Chondrocyte (in vitro differentiated cells): ENCODE measurements around the gene LYPLAL1. TPM values are rescaled to one million over a fixed set of nuclear protein-coding genes. Genes with fewer than 3 reads are reported as not detected.

Source experiments
- DNase-seq: peaks from one replicate; pipeline ENCODE4 v3.0.0; 2021; ENCODE audit warnings: mixed read lengths, low spot score
- H3K27ac Mint-ChIP-seq: one replicate; pipeline ENCODE4 v1.8.0; 2021; ENCODE audit warnings: mild to moderate bottlenecking, moderate library complexity, mixed read lengths; ENCODE audit not compliant: unreplicated experiment
- H3K27me3 Mint-ChIP-seq: 2 replicates; pipeline ENCODE4 v1.8.0; 2021; ENCODE audit warnings: low read depth, mixed read lengths
- H3K36me3 Mint-ChIP-seq: 2 replicates; pipeline ENCODE4 v1.8.0; 2021; ENCODE audit warnings: low read depth, mixed read lengths
- H3K4me1 Mint-ChIP-seq: 2 replicates; pipeline ENCODE4 v1.8.0; 2021; ENCODE audit warnings: low read depth, mild to moderate bottlenecking, mixed read lengths
- H3K4me3 Mint-ChIP-seq: one replicate; pipeline ENCODE4 v1.8.0; 2021; ENCODE audit warnings: mild to moderate bottlenecking, moderate library complexity, mixed read lengths; ENCODE audit not compliant: unreplicated experiment
- H3K9me3 Mint-ChIP-seq: 2 replicates; pipeline ENCODE4 v1.8.0; 2021; ENCODE audit warnings: low read depth, mixed read lengths
- CTCF ChIP-seq: fragments of 200-600 bp; sonication (generic); IDR thresholded peaks from 2 replicates; pipeline ENCODE4 v1.5.0; 2021; ENCODE audit warnings: antibody characterized with exemption, mild to moderate bottlenecking, moderate library complexity
- total RNA-seq: library from RNA; stranded (reverse); gene quantifications from 3 replicates; pipeline ENCODE4 v1.2.1, GENCODE V29; 2021

Gene LYPLAL1
- total RNA-seq, 1 donor from 2014 or later = 17.9 TPM

DNA sequence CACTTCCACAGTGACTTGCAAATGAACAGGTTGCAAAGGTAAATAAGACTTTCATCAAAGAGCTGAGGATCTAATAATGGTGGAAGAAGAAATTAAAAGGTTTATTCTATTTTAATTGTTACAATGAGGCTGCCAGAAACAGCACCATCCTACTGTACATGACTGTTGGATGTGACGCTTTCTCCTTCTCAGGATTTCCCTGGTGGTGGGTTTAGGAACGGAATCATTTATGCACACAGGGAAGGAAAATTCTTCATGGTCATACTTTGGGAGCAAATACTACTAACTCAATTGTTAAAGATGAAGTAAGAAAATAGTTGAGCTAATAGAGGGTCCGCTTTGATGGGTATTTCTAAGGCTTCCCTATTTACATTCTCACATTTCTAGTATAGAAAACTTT is 22.2 kb upstream of the LYPLAL1 start:
- DNase-seq = no peak
- H3K9me3 Mint-ChIP-seq = no peaks in the 10 kb centered on the region
- no peaks in the 10 kb centered on the region for H3K36me3 Mint-ChIP-seq
- peaks cover 7% of the 10 kb centered on the region for H3K4me1 Mint-ChIP-seq
- no peak overlapping the region for H3K27ac Mint-ChIP-seq
- TF ChIP-seq CTCF = peak; percentile 15
- no peak overlapping the region for H3K4me3 Mint-ChIP-seq
- no peaks in the 10 kb centered on the region for H3K27me3 Mint-ChIP-seq

GRCh38 chr1:219152751-219153150 is 20.9 kb upstream of the LYPLAL1 start:
- Mint-ChIP-seq H3K36me3 (no peaks in the 10 kb centered on the region), H3K4me3 (no peak overlapping the region), H3K27ac (no peak overlapping the region), H3K9me3 (no peaks in the 10 kb centered on the region), H3K4me1 (peaks cover 7% of the 10 kb centered on the region), H3K27me3 (no peaks in the 10 kb centered on the region)
- DNase-seq = no peak
- TF ChIP-seq CTCF = no peak

- Mint-ChIP-seq H3K27ac (no peak overlapping the region), H3K36me3 (no peaks in the 10 kb centered on the region), H3K27me3 (no peaks in the 10 kb centered on the region), H3K4me3 (no peak overlapping the region), H3K9me3 (no peaks in the 10 kb centered on the region), H3K4me1 (peaks cover 7% of the 10 kb centered on the region)
- no peak for TF ChIP-seq CTCF
- DNase-seq = no peak
Observed at GRCh38 chr1:219153723-219154122, 20.0 kb upstream of the LYPLAL1 start.

DNA sequence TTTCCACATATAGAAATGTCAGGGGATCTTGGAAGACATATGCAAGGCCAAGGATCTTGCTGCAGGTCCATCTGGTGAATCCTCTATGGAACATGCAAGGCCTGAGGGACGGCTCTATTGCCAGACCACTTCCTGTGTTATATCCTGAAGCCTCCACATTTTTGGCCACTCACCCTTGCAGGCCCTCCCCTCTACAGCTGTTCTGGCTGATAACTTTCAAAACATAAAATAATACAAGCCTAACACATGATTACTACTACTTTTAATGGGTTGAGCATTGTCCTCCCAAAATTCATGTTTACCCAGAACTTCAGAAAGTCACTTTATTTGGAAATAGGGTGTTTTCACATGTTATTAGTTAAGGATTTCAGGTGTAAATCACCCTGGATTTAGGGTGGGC is 18.5 kb upstream of the LYPLAL1 start:
- DNase-seq = no peak
- Mint-ChIP-seq H3K9me3 (no peaks in the 10 kb centered on the region), H3K4me3 (no peak overlapping the region), H3K4me1 (peaks cover 3% of the 10 kb centered on the region), H3K27ac (no peak overlapping the region), H3K36me3 (no peaks in the 10 kb centered on the region), H3K27me3 (no peaks in the 10 kb centered on the region)
- TF ChIP-seq CTCF = no peak

- no peak for TF ChIP-seq CTCF
- Mint-ChIP-seq H3K4me1 (peaks cover 15% of the 10 kb centered on the region), H3K9me3 (no peaks in the 10 kb centered on the region), H3K36me3 (no peaks in the 10 kb centered on the region), H3K27me3 (no peaks in the 10 kb centered on the region), H3K4me3 (no peak overlapping the region), H3K27ac (no peak overlapping the region)
- no peak for DNase-seq
Observed at GRCh38 chr1:219159946-219160645, 13.6 kb upstream of the LYPLAL1 start.
